ENCODE results near the gene ATP2A3.

GRCh38 chr17:3982541-3983017 is 18.3 kb upstream of the ATP2A3 start:
- TF ChIP-seq CTCF (IDR thresholded peaks at IDR 0.05) (no peak), POLR2AphosphoS5 (IDR thresholded peaks at IDR 0.05) (no peak)

Data from transverse colon (tissue), 4 donors.